Cardiac muscle cell (in vitro differentiated cells and primary cell): ENCODE measurements around the gene AUH. TPM values are rescaled to one million over a fixed set of nuclear protein-coding genes. Genes with fewer than 3 reads are reported as not detected.

Source experiments
- DNase-seq, 2 donors: peaks; one replicate each; pipeline versions ENCODE4 v3.0.0 to v3.0.0-alpha.2; 2010 to 2017; ENCODE audit warnings: low read depth in 1 of 2, low spot score in 1 of 2
- H3K27ac ChIP-seq: fragments of 200-600 bp; sonication (generic); 2 replicates; pipeline ENCODE4 v1.5.1; 2016
- H3K27me3 ChIP-seq: fragments of 200-600 bp; sonication (generic); 2 replicates; pipeline ENCODE4 v1.6.0; 2016; ENCODE audit warnings: control low read depth
- H3K36me3 ChIP-seq: fragments of 200-600 bp; sonication (generic); 2 replicates; pipeline ENCODE4 v1.5.1; 2016; ENCODE audit warnings: control low read depth
- H3K4me1 ChIP-seq: fragments of 200-600 bp; sonication (generic); 2 replicates; pipeline ENCODE4 v1.8.1; 2017; ENCODE audit warnings: low read depth, mild to moderate bottlenecking, mixed run types
- H3K4me3 ChIP-seq: fragments of 200-600 bp; sonication (generic); 2 replicates; pipeline ENCODE4 v1.5.1; 2016; ENCODE audit warnings: mild to moderate bottlenecking
- H3K9me3 ChIP-seq: fragments of 200-600 bp; sonication (generic); 2 replicates; pipeline ENCODE4 v1.5.1; 2017; ENCODE audit warnings: low read depth, mild to moderate bottlenecking, control low read depth
- CTCF ChIP-seq: IDR thresholded peaks from 2 replicates; pipeline ENCODE4 v1.5.1; 2012; ENCODE audit warnings: low read depth, mild to moderate bottlenecking, low read length
- polyA plus RNA-seq: library from polyadenylated mRNA; unstranded; fragments of >200 nt; fragmentation: Nextera tagmentation; extraction: Ambion mirVana; gene quantifications from 2 replicates; pipeline ENCODE4 v1.2.1, GENCODE V29; 2016
- total RNA-seq: library from RNA; depleted of rRNA; stranded (reverse); fragments of >200 nt; gene quantifications from 2 replicates; pipeline ENCODE4 v1.2.3, GENCODE V29; 2016

Gene AUH
- total and polyA plus RNA-seq, 2 experiments from 2014 or later = 52.0 to 68.8 TPM

- DNase-seq = no peak
- no peak overlapping the region for H3K27ac ChIP-seq
Measured at GRCh38 chr9:91174772-91175171, 186.9 kb downstream of the AUH start.

GRCh38 chr9:91172329-91172728 lies 189.4 kb downstream of the AUH start:
- no peak overlapping the region for H3K4me3 ChIP-seq
- H3K27ac ChIP-seq = no peak overlapping the region
- no peaks in the 10 kb centered on the region for H3K4me1 ChIP-seq

More at GRCh38 chr9:91174772-91175171, 186.9 kb downstream of the AUH start:
- no peak for TF ChIP-seq CTCF
- Histone ChIP-seq H3K27me3 (no peaks in the 10 kb centered on the region), H3K4me3 (no peak overlapping the region), H3K36me3 (no peaks in the 10 kb centered on the region), H3K9me3 (no peaks in the 10 kb centered on the region), H3K4me1 (no peaks in the 10 kb centered on the region)

GRCh38 chr9:91170951-91171350 lies 190.8 kb downstream of the AUH start:
- DNase-seq = no peak
- TF ChIP-seq CTCF = no peak
- no peak overlapping the region for H3K27ac ChIP-seq
- no peaks in the 10 kb centered on the region for H3K4me1 ChIP-seq
- no peaks in the 10 kb centered on the region for H3K36me3 ChIP-seq
- H3K9me3 ChIP-seq = no peaks in the 10 kb centered on the region
- no peaks in the 10 kb centered on the region for H3K27me3 ChIP-seq
- no peak overlapping the region for H3K4me3 ChIP-seq

More at GRCh38 chr9:91172329-91172728, 189.4 kb downstream of the AUH start:
- no peak for TF ChIP-seq CTCF
- Histone ChIP-seq H3K36me3 (no peaks in the 10 kb centered on the region), H3K27me3 (no peaks in the 10 kb centered on the region), H3K9me3 (no peaks in the 10 kb centered on the region)
- no peak for DNase-seq

- H3K9me3 ChIP-seq = no peaks in the 10 kb centered on the region
- no peak for TF ChIP-seq CTCF
- no peak for DNase-seq
- H3K4me3 ChIP-seq = no peak overlapping the region
- no peaks in the 10 kb centered on the region for H3K36me3 ChIP-seq
- no peaks in the 10 kb centered on the region for H3K27me3 ChIP-seq
- H3K4me1 ChIP-seq = peaks cover 19% of the 10 kb centered on the region
- H3K27ac ChIP-seq = no peak overlapping the region
Measured at GRCh38 chr9:91166796-91167366, 194.8 kb downstream of the AUH start.

- Histone ChIP-seq H3K4me3 (no peak overlapping the region), H3K4me1 (peaks cover 19% of the 10 kb centered on the region), H3K27me3 (no peaks in the 10 kb centered on the region), H3K9me3 (no peaks in the 10 kb centered on the region), H3K36me3 (no peaks in the 10 kb centered on the region), H3K27ac (no peak overlapping the region)
- peak in 1 of 2 donors; percentile 96 for DNase-seq
- no peak for TF ChIP-seq CTCF
Measured at GRCh38 chr9:91164724-91165520, 196.8 kb downstream of the AUH start.

Other genes starting within 250 kb of the AUH start
- 16.8 and 19.7 TPM in 2 replicates for gene NFIL3, start 61.9 kb upstream of the AUH start, total RNA-seq
- gene NFIL3, start 61.9 kb upstream of the AUH start, polyA plus RNA-seq = 43.0 and 57.5 TPM in 2 replicates